G401 (cell line): ENCODE measurements around the gene TMEM229B. TPM values are rescaled to one million over a fixed set of nuclear protein-coding genes. Genes with fewer than 3 reads are reported as not detected.

ENCODE experiments used
- DNase-seq: peaks from one replicate; pipeline ENCODE4 v3.0.0-alpha.2; 2015; ENCODE audit warnings: low spot score
- in situ Hi-C: cut with HindIII; loops from 2 replicates; pipeline ENCODE4 v1.10.0; 2016; ENCODE audit warnings: low sequenced_read_pairs, mixed read lengths
- total RNA-seq: library from RNA; depleted of rRNA; stranded (reverse); fragments of >200 nt; shearing (Covaris generic); gene quantifications from 2 replicates; pipeline ENCODE4 v1.2.3, GENCODE V29; 2014

TMEM229B gene
- total RNA-seq, 1 experiment from 2014 or later, result 0.41 TPM

DNA sequence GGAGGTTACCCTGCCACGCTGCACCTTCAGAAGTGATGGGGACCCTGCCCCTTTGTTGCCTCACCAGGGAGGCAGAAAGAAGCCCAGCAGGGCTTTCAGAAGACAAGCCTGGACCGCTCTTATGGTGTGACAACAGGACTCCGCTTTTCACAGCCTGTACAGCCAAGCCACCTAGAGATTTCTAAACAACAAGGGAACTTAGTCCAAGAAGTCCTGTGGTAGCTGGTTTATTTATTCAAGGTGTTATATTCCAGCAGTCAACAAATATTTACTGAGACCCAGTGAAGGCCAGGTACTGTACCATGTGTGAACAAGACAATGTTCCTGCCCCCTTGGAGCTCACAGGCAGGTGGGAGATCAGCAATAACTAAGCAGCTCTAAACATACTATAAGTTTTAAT is 4.0 kb upstream of the TMEM229B start:
- in situ Hi-C loops, result no loop called here
- no peak for DNase-seq

DNA sequence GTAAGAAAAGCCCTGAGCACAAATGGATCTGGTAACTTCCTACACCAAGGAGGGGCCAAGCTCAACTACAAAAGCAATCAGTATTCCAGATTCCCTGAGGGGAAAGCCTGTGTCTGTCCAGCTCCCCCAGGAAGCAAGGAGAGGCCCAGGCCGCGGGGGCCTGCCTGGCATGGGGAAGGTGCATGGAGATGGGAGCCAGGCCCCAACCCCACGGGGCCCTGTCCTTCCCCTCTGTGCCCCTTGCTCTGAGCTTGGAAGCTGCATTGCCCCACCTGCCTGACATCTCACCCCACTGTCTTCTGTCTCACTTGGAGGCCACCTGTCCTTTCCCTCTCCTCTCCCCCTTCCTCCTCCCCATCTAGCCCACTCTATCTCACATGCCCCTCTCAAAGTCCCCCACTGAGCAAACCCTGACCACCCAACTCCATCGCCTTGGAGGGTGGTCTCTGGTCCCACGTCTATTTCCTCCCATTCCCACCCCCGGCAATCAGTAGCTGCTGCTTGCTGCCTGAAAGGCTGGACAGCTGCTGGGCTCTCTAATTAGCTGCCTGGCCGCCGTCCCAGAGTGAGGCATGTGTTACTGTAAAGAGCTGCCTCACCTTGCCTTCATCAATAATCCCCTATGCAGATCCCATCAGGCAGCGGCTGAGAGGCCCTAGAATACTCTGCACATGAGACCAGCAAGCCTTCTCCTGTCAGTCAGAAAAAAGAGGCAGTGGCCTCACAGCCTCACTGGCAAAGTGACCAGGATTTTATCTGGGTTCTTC is 3.4 kb upstream of the TMEM229B start:
- in situ Hi-C loops, result no loop called here
- peak; percentile 78 for DNase-seq

DNA sequence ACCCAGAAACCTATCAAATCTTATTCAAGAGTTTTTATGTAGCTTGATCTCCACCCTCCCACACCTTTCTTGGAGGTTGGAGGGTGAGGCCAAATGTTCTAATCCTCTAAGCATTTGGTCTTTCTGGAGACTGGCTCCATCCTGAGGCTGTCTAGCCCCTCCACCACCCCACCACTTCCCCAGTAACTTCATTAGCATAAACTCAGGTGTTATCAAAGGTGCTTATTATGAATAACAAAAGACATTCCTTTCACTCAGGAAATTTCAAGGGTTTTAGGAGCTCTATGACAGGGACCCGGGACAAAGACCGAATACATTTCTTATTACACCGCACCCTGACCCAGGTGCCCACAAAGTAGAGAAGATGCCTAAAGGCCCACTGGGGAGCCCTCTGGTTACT is 2.8 kb upstream of the TMEM229B start:
- DNase-seq, result no peak
- in situ Hi-C loops, result no loop called here

DNA sequence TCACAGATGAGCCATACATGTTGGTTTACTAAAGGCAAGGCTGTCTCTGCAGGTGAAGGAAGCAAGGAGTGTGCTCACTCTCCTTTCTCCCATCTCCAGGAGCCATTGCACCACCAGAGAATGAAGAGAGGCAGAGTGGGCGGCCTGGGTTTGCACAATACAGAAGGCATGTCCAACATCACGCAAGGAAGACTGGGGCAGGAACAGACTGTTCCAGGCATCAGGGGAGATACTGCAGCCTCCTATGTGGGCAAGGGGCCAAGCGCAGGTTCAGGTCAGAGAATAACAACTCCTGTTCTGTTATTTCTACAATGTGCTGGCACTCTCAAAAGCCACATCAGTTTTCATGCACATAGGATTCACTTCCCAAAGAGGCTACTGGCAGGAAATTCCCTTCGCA is 1.7 kb upstream of the TMEM229B start:
- DNase-seq, result peak; percentile 52
- in situ Hi-C loops, result no loop called here

DNA sequence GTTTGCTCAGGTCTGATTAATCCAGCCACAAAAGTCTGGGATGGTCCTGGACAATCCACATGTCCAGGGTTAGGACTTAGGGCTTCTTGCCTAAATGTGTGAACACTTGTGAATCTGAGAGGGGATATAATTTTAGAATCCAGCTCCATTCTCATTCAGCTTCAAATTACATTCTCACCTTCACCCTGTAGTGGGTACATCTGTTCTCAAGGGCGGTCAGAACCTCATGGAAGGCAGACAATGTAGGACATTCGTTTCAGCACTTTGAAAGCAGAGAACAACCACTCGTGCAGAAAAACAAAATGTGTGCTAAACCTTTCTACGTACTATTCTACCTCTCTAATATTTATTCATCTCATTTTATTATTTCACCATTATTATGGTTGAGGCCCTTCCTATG is 1.2 kb downstream of the TMEM229B start:
- in situ Hi-C loops, result no loop called here

DNA sequence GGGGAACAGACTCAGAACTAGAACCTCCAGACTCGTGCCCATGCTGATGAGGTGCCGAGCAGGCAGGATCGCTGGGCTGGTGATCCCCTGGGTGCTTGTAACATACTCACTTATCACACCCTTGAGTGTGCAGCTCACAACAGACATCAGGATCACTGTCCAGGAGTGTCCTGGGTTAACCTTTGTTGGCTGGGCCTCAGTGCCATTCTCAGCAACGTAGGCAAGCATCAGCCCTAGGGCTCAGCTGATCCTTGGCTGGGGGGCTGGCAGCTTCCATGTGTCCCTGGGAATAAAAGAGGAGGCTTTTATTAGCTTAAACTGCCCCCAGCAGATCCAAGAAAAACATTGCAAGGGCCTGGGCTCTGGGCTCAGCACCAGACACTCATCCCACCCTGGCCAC is 1.6 kb downstream of the TMEM229B start:
- DNase-seq, result peak; percentile 35
- in situ Hi-C loops, result no loop called here

More for the DNA sequence above, 1.2 kb downstream of the TMEM229B start:
- DNase-seq, result no peak

DNA sequence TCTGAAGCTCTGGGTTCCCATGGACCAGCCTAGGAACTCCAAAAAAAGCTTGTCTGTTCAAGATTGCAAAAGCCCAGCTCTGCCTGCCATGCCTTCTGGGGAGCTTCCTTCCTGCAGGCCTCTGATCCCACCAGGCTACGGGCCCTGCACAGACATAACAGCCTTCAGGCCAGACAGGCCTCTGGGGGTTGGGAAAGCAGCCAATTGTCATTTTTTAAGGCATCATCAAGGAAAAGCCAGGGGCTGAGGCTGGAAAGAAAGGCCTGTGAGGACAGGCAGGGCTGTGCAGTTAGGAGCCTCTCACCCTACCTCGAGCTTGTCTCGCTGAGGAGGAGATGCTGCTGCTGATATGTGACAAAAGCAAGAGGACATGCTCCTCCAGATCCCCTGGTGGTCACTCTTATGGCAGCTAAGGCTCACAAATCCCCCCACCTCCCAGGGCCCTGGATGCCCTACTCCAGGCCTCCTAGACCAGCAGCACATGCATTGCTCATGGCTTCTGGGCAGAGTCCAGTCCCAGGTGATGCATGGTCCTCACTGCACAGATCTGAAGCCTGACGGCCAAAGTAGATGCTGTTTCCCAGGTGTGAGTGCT is 2.9 kb downstream of the TMEM229B start:
- in situ Hi-C loops, result no loop called here
- peak; percentile 54 for DNase-seq

DNA sequence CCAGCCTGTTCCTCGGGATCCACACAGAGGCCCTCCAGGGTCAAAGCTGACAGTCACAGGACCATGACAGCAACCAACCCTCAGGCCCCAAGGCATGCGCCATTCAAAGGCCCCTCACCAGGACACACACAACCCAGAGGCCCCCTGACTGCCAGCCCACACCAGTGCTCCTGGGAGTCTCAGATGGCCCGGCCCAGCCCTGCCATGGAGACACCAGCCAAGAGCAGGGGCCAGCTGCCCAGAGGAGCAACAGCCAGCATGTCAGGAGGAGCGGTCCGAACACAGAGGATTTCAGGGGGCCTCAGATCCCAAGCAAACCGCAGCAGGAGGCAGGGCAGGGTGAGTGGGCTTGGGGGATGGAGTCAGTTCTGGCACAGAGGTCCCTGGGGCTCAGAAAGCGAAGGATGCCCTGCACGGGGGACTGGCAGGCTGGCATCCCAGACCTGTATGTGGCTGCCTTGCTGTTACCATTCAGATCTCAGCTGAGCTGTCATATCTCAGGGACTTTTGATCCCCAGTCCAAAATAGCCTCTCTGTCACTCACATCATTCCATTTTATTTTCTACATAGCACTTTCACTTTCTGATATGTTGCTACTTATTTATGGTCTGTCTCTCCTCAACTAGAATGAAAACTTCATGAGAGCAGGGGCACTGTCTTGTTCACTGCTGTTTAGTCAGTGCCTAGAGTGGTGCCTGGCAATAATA is 4.8 kb downstream of the TMEM229B start:
- in situ Hi-C loops, result no loop called here
- peak; percentile 39 for DNase-seq

DNA sequence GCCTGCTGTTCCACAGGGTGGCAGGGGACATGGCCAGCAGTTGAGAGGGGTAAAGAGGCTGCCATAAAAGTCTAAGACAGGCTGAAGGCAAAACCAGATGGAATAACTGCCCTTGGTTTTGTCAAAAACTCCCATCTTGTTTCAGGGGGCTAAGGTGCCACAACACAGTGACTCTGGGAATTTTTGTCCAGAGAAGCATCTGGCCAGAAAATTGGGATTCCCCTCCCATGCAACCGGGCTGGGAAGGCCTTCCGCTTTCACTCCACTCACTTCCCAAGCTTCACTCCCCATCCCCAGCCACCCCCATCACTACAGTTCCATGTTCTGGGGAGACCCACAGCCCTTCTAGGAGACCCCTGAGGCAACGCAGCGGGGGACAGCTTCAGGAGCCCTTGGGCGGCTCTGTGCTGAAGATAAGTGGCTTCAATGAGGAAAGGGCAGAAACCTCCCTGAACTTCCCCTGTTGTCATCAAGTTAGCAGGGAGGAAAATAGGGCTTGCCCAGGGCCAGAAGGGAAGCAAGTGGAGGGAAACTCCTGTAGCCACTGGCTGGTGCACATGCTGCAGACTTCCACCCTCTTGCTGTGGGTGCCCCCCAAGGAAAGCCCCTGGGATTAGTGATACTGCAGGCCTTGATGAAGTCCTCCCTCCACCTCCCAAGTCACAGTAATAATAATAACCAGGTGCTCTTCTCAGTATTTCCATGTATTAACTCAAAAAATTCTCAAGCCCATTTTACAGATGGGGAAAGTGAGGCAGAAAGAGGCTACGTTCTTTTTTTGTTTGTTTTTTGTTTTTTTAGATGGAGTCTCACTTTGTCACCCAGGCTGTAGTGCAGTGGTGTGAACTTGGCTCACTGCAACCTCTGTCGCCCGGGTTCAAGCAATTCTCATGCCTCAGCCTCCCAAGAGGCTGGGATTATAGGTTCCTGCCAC is 6.0 kb downstream of the TMEM229B start:
- in situ Hi-C loops, result no loop called here

DNA sequence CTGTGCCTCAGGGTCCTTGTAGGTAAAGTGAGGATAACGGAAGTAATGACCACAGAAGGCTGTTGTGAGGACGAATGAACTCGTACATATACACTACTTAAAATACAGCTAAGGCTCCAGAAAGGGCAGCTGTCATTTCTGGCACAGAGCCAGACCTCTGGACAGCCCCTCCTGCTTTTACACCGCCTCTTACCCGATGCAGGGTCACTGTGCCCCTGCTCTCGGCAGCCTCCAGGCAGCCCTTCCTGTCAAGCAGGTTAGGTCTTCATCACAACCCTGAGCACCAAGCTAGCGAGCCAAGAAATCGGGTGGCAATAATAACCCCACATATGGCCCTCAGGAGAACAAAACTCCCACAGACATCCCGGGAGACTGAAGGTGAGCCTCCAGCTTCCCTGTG is 8.5 kb downstream of the TMEM229B start:
- in situ Hi-C loops, result no loop called here
- peak; percentile 60 for DNase-seq

More for the DNA sequence above, 6.0 kb downstream of the TMEM229B start:
- no peak for DNase-seq

DNA sequence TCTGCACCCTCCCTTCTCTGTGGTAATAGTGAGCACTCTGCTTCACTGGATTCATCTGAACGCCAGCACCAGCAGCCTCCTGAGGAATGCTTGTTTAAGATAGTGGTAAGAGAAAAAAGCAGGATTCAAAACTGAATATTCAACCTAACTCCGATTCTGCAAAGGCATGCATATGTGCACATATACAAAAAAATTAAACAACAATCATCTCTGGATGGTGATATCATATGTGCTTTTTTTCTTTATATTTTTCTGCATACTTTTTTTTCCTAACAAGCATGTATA is 9.8 kb downstream of the TMEM229B start:
- DNase-seq, result no peak
- in situ Hi-C loops, result no loop called here

DNA sequence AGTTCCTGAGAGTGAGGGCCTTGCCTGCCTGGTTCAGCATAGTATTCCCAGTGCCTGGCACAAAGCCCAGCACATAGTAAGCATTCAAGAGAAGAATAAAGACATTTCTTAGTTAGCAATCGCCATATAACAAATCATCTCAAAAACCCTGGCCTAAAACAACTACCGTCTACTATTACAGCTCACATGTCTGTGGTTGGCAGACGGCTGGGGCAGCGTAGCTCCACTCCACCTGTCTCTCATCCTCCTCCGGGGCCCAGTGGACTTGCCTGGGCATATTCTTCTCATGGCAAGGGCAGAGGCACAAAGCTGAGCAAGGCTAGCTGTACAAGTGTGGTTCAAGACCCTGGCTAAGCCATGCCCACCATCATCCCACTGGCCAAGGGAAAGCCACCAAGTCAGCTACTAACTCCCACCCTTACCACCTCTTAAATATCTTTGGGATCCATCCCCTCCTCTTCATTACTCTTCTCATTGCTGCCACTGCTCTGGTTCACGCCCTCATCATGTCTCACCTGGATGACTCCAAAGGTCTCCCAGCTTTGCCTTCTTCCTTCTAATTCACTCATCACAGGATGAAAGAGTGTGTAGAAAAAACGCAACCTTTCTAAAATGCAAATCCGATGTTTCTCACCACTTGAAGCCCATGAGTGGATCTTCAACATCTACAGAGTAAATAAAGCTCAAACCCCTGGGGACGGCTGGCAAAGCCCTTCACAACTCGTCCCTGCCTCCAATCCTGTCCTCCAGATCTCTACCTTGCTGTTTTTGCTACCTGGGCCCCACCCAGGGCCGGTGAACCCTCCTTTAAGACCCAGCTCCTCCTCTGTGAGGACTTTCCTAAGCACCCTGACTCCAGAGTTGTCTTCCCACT is 10.4 kb downstream of the TMEM229B start:
- in situ Hi-C loops, result no loop called here
- no peak for DNase-seq

DNA sequence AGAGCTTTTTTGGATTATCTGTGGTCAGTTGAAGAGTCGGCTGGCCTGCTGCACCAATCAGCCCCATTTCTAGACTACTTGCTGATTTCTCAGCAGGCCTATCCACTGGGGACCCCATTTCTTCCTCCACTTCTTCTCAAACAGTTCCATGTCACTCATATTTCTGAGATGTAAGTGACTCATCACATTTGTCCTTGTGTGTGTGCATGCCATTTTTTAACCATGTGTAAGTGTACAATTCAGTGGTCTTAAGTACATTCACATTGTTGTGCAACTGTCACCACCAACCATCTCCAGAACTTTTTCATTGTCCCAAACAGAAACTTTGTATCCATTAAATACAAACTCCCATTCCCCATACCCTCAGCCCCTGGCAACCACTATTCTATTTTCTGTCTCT is 14.2 kb downstream of the TMEM229B start:
- no peak for DNase-seq
- in situ Hi-C loops, result no loop called here

DNA sequence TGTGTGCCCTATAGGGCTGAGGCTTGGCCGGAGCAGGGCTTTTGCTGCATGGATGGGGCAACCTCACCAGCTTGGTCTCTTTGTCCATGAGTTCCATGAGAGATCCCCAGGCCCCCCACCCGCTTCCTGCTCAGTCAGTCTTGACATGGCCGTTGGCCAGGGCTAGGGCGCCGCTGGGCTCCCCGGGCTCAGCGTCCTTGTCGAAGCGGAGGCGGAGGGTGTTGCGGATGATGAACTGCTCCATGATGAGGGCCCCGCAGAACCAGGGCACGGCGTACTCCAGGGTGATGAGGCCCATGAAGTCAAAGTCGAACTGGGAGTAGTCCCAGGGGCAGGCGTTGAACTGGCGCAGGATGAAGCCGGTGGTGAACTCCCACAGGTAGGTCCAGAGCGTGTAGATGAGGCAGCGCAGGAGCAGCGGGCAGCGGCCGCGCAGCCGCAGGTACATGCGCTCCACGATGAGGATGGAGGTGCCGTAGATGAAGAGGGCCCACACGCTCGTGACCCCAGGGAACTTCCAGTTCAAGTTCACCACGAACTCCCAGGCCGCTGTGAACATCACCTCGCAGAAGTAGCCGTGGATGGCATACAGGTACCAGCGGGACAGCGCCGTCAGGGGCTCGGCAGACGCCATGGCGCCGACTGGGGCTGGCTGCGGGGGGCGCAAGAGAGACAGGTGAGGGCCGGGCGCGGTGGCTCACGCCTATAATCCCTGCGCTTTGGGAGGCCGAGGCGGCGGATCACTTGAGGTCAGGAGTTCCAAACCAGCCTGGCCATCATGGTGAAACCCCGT is 15.0 kb downstream of the TMEM229B start:
- no peak for DNase-seq
- in situ Hi-C loops, result no loop called here

DNA sequence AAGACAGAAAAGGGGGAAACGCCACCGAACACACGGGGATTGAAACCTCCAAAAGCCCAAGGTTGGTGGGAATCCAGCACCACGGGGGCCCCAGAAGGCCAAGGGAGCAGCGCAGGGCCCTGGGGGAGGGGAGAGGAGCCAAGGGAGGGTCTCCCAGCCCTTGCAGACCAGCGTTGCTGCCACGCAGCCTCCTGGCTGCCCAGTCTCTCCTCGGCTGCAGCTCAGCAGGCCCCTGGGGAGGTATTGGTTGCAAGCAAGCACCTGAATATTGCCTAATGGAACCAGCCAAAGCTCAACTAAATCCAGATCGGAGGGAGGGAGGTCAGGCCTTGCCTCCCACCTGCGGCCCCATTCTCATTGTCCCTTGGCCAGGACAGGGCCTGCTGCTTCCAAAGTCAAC is 15.8 kb downstream of the TMEM229B start:
- in situ Hi-C loops, result no loop called here
- DNase-seq, result no peak

DNA sequence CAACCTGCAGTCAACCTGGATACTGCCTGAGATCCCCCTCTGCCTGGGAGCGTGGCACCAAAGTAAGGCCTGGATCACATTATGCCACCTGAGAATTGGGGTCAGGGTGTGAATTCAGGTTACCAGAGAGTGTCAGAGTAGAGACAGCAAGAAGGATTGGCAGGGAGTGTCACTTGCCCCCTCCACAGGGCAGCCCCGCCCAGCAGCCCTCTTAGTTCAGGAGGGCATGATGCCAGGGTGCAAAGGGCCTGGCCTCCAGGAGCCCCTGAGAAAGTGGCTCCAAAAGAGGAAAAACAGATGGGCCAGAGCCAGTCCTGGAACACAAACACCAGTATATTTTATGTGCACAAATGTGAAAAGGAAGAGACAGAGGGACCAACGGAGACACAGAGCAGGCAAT is 18.6 kb downstream of the TMEM229B start:
- in situ Hi-C loops, result no loop called here
- DNase-seq, result no peak

DNA sequence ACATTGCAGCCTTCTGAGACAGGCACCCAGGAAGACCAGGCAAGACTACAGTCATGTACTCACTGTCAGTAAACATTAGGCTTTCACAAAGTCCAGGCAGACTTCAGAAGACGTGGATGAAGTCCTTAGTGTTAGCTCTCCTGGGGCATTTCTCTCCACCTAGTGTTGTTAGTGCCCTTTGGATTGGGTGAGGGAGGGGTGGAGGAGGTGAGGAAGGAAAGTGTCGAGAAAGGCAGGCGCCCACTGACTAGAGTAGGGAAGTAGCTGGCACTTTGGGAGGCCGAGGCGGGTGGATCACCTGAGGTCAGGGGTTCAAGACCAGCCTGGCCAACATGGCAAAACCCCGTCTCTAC is 20.2 kb downstream of the TMEM229B start:
- in situ Hi-C loops, result no loop called here
- no peak for DNase-seq

DNA sequence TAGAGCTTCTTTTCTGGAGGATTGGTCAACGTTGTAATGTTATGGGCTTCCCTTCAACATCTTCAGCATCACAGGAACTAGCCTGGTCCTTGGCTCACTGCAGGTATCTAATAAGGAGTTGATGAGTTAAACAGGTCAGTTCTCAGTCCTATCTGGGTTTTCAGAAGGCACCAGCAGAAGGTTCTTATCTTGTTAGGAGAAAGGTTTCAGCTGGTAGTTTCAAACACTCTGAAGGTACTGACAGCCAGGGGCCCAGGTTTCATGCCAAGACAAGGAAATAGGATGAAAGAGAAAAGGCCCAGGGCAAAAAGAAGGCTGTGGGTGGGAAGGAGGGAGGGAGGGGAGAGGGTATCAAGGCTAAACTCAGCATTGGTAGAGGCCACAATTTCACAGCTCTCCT is 21.4 kb downstream of the TMEM229B start:
- no peak for DNase-seq
- in situ Hi-C loops, result no loop called here
